Ovary (tissue), 3 donors: Measurements from ENCODE around the gene NFIB.

Source experiments
- POLR2A ChIP-seq: fragments of 450-650 bp; IDR thresholded peaks from one replicate; pipeline ENCODE4 v1.6.1; 2017; ENCODE audit warnings: antibody characterized with exemption, mild to moderate bottlenecking, moderate library complexity
- TF ChIP-seq, protein P1 (sequence below), 3 donors: fragments of 450-650 bp in 2 of 3; fragments of 200-600 bp in 1 of 3; IDR thresholded peaks; one replicate each; pipeline versions ENCODE4 v1.5.1 to v1.8.0; 2016 to 2022; ENCODE audit warnings: antibody characterized with exemption in 3 of 3, mild to moderate bottlenecking in 1 of 3
- donor health status: DM: no; HTN: no; CAD: no.

DNA sequence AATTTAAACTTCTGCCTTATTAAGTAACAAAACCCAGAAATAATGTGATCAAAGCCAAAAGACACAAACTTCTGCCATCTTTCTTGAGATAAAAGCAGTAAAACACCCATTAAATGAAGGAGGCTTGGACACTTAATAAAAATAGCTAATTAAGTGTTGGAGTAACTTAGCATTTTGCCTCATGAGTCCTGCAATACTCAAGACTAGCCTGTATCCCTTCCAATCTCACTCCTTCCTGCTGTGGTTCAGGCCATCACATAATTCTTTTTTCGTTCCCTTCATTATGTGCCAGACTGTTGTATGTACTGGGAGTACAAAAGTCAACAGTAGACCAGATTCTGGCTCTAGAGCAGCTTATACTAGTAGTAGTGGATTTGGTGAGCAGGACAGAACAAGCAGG lies 250.2 kb downstream of the NFIB start:
- TF ChIP-seq, protein P1, sequence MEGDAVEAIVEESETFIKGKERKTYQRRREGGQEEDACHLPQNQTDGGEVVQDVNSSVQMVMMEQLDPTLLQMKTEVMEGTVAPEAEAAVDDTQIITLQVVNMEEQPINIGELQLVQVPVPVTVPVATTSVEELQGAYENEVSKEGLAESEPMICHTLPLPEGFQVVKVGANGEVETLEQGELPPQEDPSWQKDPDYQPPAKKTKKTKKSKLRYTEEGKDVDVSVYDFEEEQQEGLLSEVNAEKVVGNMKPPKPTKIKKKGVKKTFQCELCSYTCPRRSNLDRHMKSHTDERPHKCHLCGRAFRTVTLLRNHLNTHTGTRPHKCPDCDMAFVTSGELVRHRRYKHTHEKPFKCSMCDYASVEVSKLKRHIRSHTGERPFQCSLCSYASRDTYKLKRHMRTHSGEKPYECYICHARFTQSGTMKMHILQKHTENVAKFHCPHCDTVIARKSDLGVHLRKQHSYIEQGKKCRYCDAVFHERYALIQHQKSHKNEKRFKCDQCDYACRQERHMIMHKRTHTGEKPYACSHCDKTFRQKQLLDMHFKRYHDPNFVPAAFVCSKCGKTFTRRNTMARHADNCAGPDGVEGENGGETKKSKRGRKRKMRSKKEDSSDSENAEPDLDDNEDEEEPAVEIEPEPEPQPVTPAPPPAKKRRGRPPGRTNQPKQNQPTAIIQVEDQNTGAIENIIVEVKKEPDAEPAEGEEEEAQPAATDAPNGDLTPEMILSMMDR (IDR thresholded peaks at IDR 0.05), result no peak
- TF ChIP-seq POLR2A, result no peak
